ENCODE results near the gene DRC1. TPM values are rescaled to one million over a fixed set of nuclear protein-coding genes. Genes with fewer than 3 reads are reported as not detected.

DRC1 gene
- total RNA-seq, 1 donor = 0.36 TPM

DNA sequence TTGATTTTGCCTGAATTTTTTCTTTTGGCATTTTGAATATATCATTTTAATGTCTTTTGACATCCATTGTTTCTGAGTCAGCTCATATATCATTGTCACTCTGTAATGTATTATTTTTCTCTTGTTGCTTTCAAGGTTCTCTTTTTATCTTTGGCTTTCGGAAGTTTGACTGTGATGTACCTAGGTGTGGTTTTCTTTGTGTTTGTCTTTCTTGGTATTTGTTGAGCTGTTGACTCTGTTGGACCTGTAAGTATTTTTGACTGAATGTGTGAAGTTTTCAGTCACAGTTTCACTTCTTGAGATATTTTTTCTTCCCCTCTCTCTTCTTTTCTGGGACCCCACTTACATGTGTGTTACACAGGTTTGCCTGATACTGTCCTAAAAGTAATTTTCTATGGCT, 24.9 kb upstream of the DRC1 start:
- Histone ChIP-seq H3K27me3 (ENCODE audit: insufficient read depth, low read length) (no peaks in the 10 kb centered on the region), H3K36me3 (ENCODE audit: insufficient read depth, low read length) (peaks cover 35% of the 10 kb centered on the region), H2AFZ (ENCODE audit: low read length) (no peak overlapping the region), H4K20me1 (ENCODE audit: insufficient read depth, low read length) (no peaks in the 10 kb centered on the region), H3K4me1 (ENCODE audit: insufficient read depth, low read length) (no peaks in the 10 kb centered on the region), H3K4me3 (ENCODE audit: insufficient read depth, low read length) (no peak overlapping the region), H3K4me2 (ENCODE audit: insufficient read depth, low read length) (no peak overlapping the region), H3K9me3 (ENCODE audit: low read depth, low read length) (no peaks in the 10 kb centered on the region), H3K79me2 (ENCODE audit: insufficient read depth, low read length) (no peaks in the 10 kb centered on the region), H3K27ac (ENCODE audit: low read depth, low read length) (no peak overlapping the region)
- TF ChIP-seq, protein P1, sequence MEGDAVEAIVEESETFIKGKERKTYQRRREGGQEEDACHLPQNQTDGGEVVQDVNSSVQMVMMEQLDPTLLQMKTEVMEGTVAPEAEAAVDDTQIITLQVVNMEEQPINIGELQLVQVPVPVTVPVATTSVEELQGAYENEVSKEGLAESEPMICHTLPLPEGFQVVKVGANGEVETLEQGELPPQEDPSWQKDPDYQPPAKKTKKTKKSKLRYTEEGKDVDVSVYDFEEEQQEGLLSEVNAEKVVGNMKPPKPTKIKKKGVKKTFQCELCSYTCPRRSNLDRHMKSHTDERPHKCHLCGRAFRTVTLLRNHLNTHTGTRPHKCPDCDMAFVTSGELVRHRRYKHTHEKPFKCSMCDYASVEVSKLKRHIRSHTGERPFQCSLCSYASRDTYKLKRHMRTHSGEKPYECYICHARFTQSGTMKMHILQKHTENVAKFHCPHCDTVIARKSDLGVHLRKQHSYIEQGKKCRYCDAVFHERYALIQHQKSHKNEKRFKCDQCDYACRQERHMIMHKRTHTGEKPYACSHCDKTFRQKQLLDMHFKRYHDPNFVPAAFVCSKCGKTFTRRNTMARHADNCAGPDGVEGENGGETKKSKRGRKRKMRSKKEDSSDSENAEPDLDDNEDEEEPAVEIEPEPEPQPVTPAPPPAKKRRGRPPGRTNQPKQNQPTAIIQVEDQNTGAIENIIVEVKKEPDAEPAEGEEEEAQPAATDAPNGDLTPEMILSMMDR (IDR thresholded peaks at IDR 0.05; ENCODE audit: extremely low read depth, low read depth, low read length) = no peak
- no peak for DNase-seq (ENCODE audit: insufficient read length, low spot score, missing footprints)

DNA sequence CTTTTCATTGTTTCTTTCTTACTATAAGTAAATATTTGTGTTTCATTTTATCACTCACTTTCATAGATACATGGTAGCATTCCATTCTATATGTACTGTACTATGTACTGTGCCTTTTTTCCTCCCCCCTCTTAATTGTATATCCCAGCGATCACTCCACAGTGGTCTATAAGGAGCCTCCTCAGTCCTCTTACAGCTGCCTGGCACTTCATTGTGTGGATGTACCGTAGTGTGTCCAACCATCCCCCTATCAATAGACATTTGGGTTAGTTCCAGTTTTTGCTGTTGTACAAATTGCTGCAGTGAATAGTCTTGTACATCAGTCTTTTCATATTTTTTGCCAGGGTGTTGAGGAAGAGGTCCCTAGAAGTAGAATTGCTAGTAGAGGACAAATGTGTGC, 21.4 kb upstream of the DRC1 start:
- Histone ChIP-seq H3K36me3 (ENCODE audit: insufficient read depth, low read length) (peaks cover 25% of the 10 kb centered on the region), H4K20me1 (ENCODE audit: insufficient read depth, low read length) (no peaks in the 10 kb centered on the region), H3K9me3 (ENCODE audit: low read depth, low read length) (no peaks in the 10 kb centered on the region), H3K4me2 (ENCODE audit: insufficient read depth, low read length) (no peak overlapping the region), H3K79me2 (ENCODE audit: insufficient read depth, low read length) (no peaks in the 10 kb centered on the region), H3K4me1 (ENCODE audit: insufficient read depth, low read length) (no peaks in the 10 kb centered on the region), H2AFZ (ENCODE audit: low read length) (no peak overlapping the region), H3K27me3 (ENCODE audit: insufficient read depth, low read length) (no peaks in the 10 kb centered on the region), H3K27ac (ENCODE audit: low read depth, low read length) (no peak overlapping the region), H3K4me3 (ENCODE audit: insufficient read depth, low read length) (no peak overlapping the region)
- TF ChIP-seq, protein P1 (IDR thresholded peaks at IDR 0.05; ENCODE audit: extremely low read depth, low read depth, low read length) = no peak
- DNase-seq (ENCODE audit: insufficient read length, low spot score, missing footprints) = no peak

DNA sequence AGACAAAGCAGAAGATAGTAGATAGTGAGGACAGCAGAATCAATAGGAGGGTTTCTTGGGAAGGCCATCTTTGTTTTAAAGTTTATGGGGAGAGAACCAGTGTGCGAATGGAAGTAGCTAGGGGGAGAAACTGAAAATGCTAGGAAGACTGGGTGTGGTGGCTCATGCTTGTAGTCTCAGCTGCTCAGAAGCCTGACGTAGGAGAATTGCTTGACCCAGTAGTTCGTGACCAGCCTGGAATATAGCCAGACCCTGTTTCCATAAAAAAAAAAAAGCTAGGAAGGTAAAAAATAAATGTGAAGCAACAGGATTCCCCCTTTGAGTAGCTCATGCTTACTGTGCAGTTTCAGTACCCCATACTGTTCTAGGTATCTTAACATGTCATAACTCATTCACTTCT, 19.2 kb upstream of the DRC1 start:
- Histone ChIP-seq H2AFZ (ENCODE audit: low read length) (no peak overlapping the region), H3K4me2 (ENCODE audit: insufficient read depth, low read length) (no peak overlapping the region), H4K20me1 (ENCODE audit: insufficient read depth, low read length) (no peaks in the 10 kb centered on the region), H3K27me3 (ENCODE audit: insufficient read depth, low read length) (no peaks in the 10 kb centered on the region), H3K4me3 (ENCODE audit: insufficient read depth, low read length) (no peak overlapping the region), H3K79me2 (ENCODE audit: insufficient read depth, low read length) (no peaks in the 10 kb centered on the region), H3K36me3 (ENCODE audit: insufficient read depth, low read length) (peaks cover 34% of the 10 kb centered on the region), H3K27ac (ENCODE audit: low read depth, low read length) (no peak overlapping the region), H3K4me1 (ENCODE audit: insufficient read depth, low read length) (no peaks in the 10 kb centered on the region), H3K9me3 (ENCODE audit: low read depth, low read length) (no peaks in the 10 kb centered on the region)
- TF ChIP-seq, protein P1 (IDR thresholded peaks at IDR 0.05; ENCODE audit: extremely low read depth, low read depth, low read length) = no peak
- no peak for DNase-seq (ENCODE audit: insufficient read length, low spot score, missing footprints)

DNA sequence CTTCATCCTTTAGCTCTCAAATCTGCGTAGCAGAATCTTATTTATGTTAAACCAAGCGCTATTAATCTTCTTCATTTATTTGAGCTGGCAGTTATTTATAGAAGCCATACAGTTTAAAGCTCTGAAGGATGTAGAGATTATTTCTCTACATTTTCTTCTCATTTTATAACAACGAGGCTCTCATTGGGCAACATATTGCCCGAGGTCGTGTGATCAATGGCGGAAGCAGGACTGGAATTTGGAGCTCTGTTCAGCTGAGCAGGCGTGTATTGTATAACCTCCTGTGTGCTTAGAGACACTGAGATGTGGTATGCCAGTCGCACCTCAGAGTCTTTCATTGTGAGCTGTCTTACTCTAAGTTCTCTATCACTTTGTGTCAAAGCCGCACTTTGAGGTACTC, 17.5 kb upstream of the DRC1 start:
- no peaks in the 10 kb centered on the region for H3K4me1 ChIP-seq (ENCODE audit: insufficient read depth, low read length)
- H3K79me2 ChIP-seq (ENCODE audit: insufficient read depth, low read length) = no peaks in the 10 kb centered on the region
- no peak overlapping the region for H3K27ac ChIP-seq (ENCODE audit: low read depth, low read length)
- peaks cover 32% of the 10 kb centered on the region for H3K36me3 ChIP-seq (ENCODE audit: insufficient read depth, low read length)
- no peak overlapping the region for H3K4me2 ChIP-seq (ENCODE audit: insufficient read depth, low read length)
- no peaks in the 10 kb centered on the region for H3K27me3 ChIP-seq (ENCODE audit: insufficient read depth, low read length)
- TF ChIP-seq, protein P1 (IDR thresholded peaks at IDR 0.05; ENCODE audit: extremely low read depth, low read depth, low read length) = no peak
- no peak for DNase-seq (ENCODE audit: insufficient read length, low spot score, missing footprints)
- no peak overlapping the region for H2AFZ ChIP-seq (ENCODE audit: low read length)
- H4K20me1 ChIP-seq (ENCODE audit: insufficient read depth, low read length) = no peaks in the 10 kb centered on the region
- no peaks in the 10 kb centered on the region for H3K9me3 ChIP-seq (ENCODE audit: low read depth, low read length)
- H3K4me3 ChIP-seq (ENCODE audit: insufficient read depth, low read length) = no peak overlapping the region
